HepG2 (cell line): ENCODE data around the gene CPXM2.

ENCODE experiments used
- BRF2 ChIP-seq: sonication (generic); formaldehyde crosslinking; IDR thresholded peaks from 2 replicates; pipeline ENCODE4 v1.8.1; 2022; ENCODE audit warnings: mild to moderate bottlenecking, missing genetic modification reagents
- CEBPG ChIP-seq: IDR thresholded peaks from 2 replicates; pipeline ENCODE4 v1.6.1; 2016
- ELF4 ChIP-seq: sonication (generic); formaldehyde crosslinking; IDR thresholded peaks from 2 replicates; pipeline ENCODE4 v1.5.0; 2020; ENCODE audit warnings: missing genetic modification reagents, mild to moderate bottlenecking, moderate library complexity, borderline replicate concordance
- FOXK2 ChIP-seq: fragments of 450-650 bp; IDR thresholded peaks from 2 replicates; pipeline ENCODE4 v1.6.1; 2016
- GTF2F1 ChIP-seq: fragments of 150-350 bp; IDR thresholded peaks from 2 replicates; pipeline ENCODE4 v1.6.1; 2014; ENCODE audit warnings: low read length
- RAD21 ChIP-seq: fragments of 450-650 bp; formaldehyde crosslinking; IDR thresholded peaks from 2 replicates; pipeline ENCODE4 v1.5.0; 2020; ENCODE audit warnings: mild to moderate bottlenecking
- REST ChIP-seq, 2 experiments: IDR thresholded peaks; 2 replicates each; pipeline ENCODE4 v1.6.1; 2011 to 2012; ENCODE audit warnings: low read length in 2 of 2, borderline replicate concordance in 1 of 2, low read depth in 1 of 2, mild to moderate bottlenecking in 1 of 2, moderate library complexity in 1 of 2
- SP4 ChIP-seq: sonication (generic); formaldehyde crosslinking; IDR thresholded peaks from 2 replicates; pipeline ENCODE4 v1.8.1; 2023; ENCODE audit warnings: mild to moderate bottlenecking, missing genetic modification reagents
- YY1 ChIP-seq: IDR thresholded peaks from 2 replicates; pipeline ENCODE4 v1.6.1; 2011; ENCODE audit warnings: low read length, low read depth, moderate library complexity, mild to moderate bottlenecking; ENCODE audit not compliant: insufficient read depth, insufficient replicate concordance
- ZSCAN20 ChIP-seq: sonication (generic); formaldehyde crosslinking; IDR thresholded peaks from 2 replicates; pipeline ENCODE4 v1.4.0; 2020; ENCODE audit warnings: missing genetic modification reagents, mild to moderate bottlenecking, borderline replicate concordance

GRCh38 chr10:123720536-123720935, 171.1 kb downstream of the CPXM2 start:
- TF ChIP-seq ELF4 (CRISPR knock-in tag) (no peak), CEBPG (CRISPR knock-in tag) (no peak), GTF2F1 (no peak), FOXK2 (no peak), BRF2 (no peak), RAD21 (CRISPR knock-in tag) (no peak), ZSCAN20 (CRISPR knock-in tag) (no peak), SP4 (no peak), YY1 (no peak), REST (IDR thresholded peaks at IDR 0.05; ENCODE audit: borderline replicate concordance in 1 of 2, low read depth in 1 of 2, low read length in 2 of 2) (no peak)
